SK-N-MC (cell line): ENCODE measurements around the gene RGS1.

Experiments used
- EZH2 ChIP-seq: fragments of 200-600 bp; sonication (generic); IDR thresholded peaks from one replicate; pipeline ENCODE4 v1.6.1; 2017; ENCODE audit warnings: antibody characterized with exemption
- POLR2AphosphoS5 ChIP-seq: IDR thresholded peaks from 2 replicates; pipeline ENCODE4 v1.6.1; 2012; ENCODE audit warnings: mild to moderate bottlenecking, low read depth, low read length, borderline replicate concordance

GRCh38 chr1:192610112-192610889 is 34.7 kb downstream of the RGS1 start:
- TF ChIP-seq POLR2AphosphoS5, result no peak
- TF ChIP-seq EZH2, result no peak
